PFSK-1 (cell line): Measurements from ENCODE around the gene ADAMTS2.

Experiments used
- FOXP2 ChIP-seq: optimal IDR thresholded peaks from 2 replicates; pipeline ENCODE3; 2011; ENCODE audit warnings: borderline replicate concordance, control low read depth, inconsistent platforms; ENCODE audit not compliant: insufficient read depth; ENCODE audit errors: extremely low read length, extremely low read depth
- POLR2AphosphoS5 ChIP-seq: IDR thresholded peaks from 2 replicates; pipeline ENCODE4 v1.6.1; 2012; ENCODE audit warnings: low read depth, mild to moderate bottlenecking, control low read depth, low read length, moderate library complexity
- SIN3A ChIP-seq: IDR thresholded peaks from 2 replicates; pipeline ENCODE4 v1.6.1; 2012; ENCODE audit warnings: mild to moderate bottlenecking, low read length, moderate library complexity, borderline replicate concordance; ENCODE audit not compliant: insufficient read depth
- TAF1 ChIP-seq: IDR thresholded peaks from 2 replicates; pipeline ENCODE4 v1.6.1; 2012; ENCODE audit warnings: low read length, control low read depth, borderline replicate concordance; ENCODE audit not compliant: insufficient read depth
- TF ChIP-seq, protein P1 (sequence below), 2 experiments: IDR thresholded peaks; 2 replicates each; pipeline versions ENCODE4 v1.6.1 to v1.8.0; 2011 to 2012; ENCODE audit warnings: low read depth in 2 of 2, low read length in 2 of 2, control low read depth in 1 of 2, inconsistent platforms in 1 of 2, mild to moderate bottlenecking in 1 of 2, moderate library complexity in 1 of 2; ENCODE audit not compliant: insufficient read depth in 1 of 2

DNA sequence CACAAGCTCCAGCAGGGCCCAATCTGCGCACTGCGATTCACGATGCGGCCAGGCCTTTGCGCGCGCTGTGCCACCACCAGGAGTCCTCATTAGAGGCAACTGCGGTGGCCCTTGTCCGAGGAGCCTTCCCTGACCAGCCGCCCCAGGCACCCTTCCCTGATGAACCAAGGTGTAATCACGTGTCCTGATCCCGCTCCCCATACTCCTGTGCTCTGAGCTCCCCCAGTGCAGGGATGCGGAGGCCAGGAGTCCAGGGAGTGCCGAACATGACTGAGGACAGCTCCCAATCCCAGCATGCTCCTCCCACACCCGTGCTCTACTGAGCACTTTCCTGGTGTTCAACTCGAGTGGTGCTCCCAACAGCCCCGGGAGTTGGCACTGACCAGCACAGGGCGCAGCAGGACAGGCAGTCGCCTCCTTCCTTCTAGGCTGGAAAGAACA is 150.3 kb downstream of the ADAMTS2 start:
- TF ChIP-seq POLR2AphosphoS5 (no peak), SIN3A (no peak), TAF1 (no peak), FOXP2 (no peak)
- TF ChIP-seq, protein P1, sequence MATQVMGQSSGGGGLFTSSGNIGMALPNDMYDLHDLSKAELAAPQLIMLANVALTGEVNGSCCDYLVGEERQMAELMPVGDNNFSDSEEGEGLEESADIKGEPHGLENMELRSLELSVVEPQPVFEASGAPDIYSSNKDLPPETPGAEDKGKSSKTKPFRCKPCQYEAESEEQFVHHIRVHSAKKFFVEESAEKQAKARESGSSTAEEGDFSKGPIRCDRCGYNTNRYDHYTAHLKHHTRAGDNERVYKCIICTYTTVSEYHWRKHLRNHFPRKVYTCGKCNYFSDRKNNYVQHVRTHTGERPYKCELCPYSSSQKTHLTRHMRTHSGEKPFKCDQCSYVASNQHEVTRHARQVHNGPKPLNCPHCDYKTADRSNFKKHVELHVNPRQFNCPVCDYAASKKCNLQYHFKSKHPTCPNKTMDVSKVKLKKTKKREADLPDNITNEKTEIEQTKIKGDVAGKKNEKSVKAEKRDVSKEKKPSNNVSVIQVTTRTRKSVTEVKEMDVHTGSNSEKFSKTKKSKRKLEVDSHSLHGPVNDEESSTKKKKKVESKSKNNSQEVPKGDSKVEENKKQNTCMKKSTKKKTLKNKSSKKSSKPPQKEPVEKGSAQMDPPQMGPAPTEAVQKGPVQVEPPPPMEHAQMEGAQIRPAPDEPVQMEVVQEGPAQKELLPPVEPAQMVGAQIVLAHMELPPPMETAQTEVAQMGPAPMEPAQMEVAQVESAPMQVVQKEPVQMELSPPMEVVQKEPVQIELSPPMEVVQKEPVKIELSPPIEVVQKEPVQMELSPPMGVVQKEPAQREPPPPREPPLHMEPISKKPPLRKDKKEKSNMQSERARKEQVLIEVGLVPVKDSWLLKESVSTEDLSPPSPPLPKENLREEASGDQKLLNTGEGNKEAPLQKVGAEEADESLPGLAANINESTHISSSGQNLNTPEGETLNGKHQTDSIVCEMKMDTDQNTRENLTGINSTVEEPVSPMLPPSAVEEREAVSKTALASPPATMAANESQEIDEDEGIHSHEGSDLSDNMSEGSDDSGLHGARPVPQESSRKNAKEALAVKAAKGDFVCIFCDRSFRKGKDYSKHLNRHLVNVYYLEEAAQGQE (IDR thresholded peaks at IDR 0.05; ENCODE audit: insufficient read depth in 1 of 2, low read depth in 2 of 2, low read length in 2 of 2), result no peak
